OCI-LY3 (cell line): ENCODE data around the gene RNF220.

Experiments used
- H2AFZ ChIP-seq: fragments of 200-600, 300-600 bp; shearing (Covaris generic); 2 replicates; pipeline ENCODE4 v1.6.0; 2014; ENCODE audit warnings: antibody characterized with exemption, low read depth, low read length
- H3K27ac ChIP-seq: fragments of 200-600, 300-600 bp; sonication (generic); 2 replicates; pipeline ENCODE4 v1.5.1; 2014; ENCODE audit warnings: mild to moderate bottlenecking, low read length, moderate library complexity, mixed read lengths
- H3K27me3 ChIP-seq: fragments of 200-600, 300-600 bp; sonication (generic); 2 replicates; pipeline ENCODE4 v1.6.1; 2014; ENCODE audit warnings: low read depth, low read length, mixed read lengths
- H3K36me3 ChIP-seq: fragments of 200-600, 300-600 bp; sonication (generic); replicated peaks from 2 replicates; pipeline ENCODE3; 2014; ENCODE audit warnings: low read depth, low read length, mixed read lengths
- H3K4me1 ChIP-seq: fragments of 300-600, 200-600 bp; sonication (generic); 2 replicates; pipeline ENCODE4 v1.6.1; 2014; ENCODE audit warnings: low read length, mixed read lengths
- H3K4me2 ChIP-seq: fragments of 200-600, 300-600 bp; sonication (generic); 2 replicates; pipeline ENCODE4 v1.6.1; 2014; ENCODE audit warnings: low read length, mixed read lengths
- H3K4me3 ChIP-seq: fragments of 300-600, 200-600 bp; sonication (generic); 2 replicates; pipeline ENCODE4 v1.5.1; 2014; ENCODE audit warnings: antibody characterized with exemption, mild to moderate bottlenecking, low read length, moderate library complexity
- H3K79me2 ChIP-seq: fragments of 300-600, 200-600 bp; shearing (Covaris generic); 2 replicates; pipeline ENCODE4 v1.6.1; 2014; ENCODE audit warnings: mild to moderate bottlenecking, low read length, mixed read lengths
- H3K9ac ChIP-seq: fragments of 300-600, 200-600 bp; shearing (Covaris generic); 2 replicates; pipeline ENCODE4 v1.6.0; 2014; ENCODE audit warnings: mild to moderate bottlenecking, low read length, moderate library complexity
- H3K9me3 ChIP-seq: fragments of 200-600, 300-600 bp; shearing (Covaris generic); 2 replicates; pipeline ENCODE4 v1.6.1; 2014; ENCODE audit warnings: low read length, mixed read lengths; ENCODE audit not compliant: insufficient read depth
- H4K20me1 ChIP-seq: fragments of 200-600, 300-600 bp; sonication (generic); 2 replicates; pipeline ENCODE4 v1.6.1; 2016; ENCODE audit warnings: low read length, mixed read lengths; ENCODE audit not compliant: insufficient read depth
- CTCF ChIP-seq: fragments of 200-600, 300-600 bp; sonication (generic); IDR thresholded peaks from 2 replicates; pipeline ENCODE4 v1.5.1; 2014; ENCODE audit warnings: antibody characterized with exemption, low read length, low read depth
- EZH2phosphoT487 ChIP-seq: fragments of 200-600 bp; shearing (Covaris generic); IDR thresholded peaks from 2 replicates; pipeline ENCODE4 v1.6.1; 2018; ENCODE audit warnings: antibody characterized with exemption, mixed run types, low read depth

The RNF220 gene

GRCh38 chr1:44572572-44572879 lies 167.5 kb downstream of the RNF220 start:
- Histone ChIP-seq H3K27me3 (no peaks in the 10 kb centered on the region), H2AFZ (no peak overlapping the region), H3K79me2 (no peaks in the 10 kb centered on the region), H3K4me1 (no peaks in the 10 kb centered on the region), H3K9me3 (no peaks in the 10 kb centered on the region), H3K4me2 (no peak overlapping the region), H3K27ac (no peak overlapping the region), H3K9ac (no peak overlapping the region), H3K36me3 (no peaks in the 10 kb centered on the region), H4K20me1 (no peaks in the 10 kb centered on the region), H3K4me3 (no peak overlapping the region)
- TF ChIP-seq CTCF: no peak
- no peak for TF ChIP-seq EZH2phosphoT487

- no peaks in the 10 kb centered on the region for H4K20me1 ChIP-seq
- no peaks in the 10 kb centered on the region for H3K79me2 ChIP-seq
- H3K27ac ChIP-seq: no peak overlapping the region
- no peaks in the 10 kb centered on the region for H3K9me3 ChIP-seq
- H3K36me3 ChIP-seq: no peaks in the 10 kb centered on the region
- no peaks in the 10 kb centered on the region for H3K4me1 ChIP-seq
- no peak overlapping the region for H3K4me3 ChIP-seq
- no peak overlapping the region for H2AFZ ChIP-seq
- TF ChIP-seq EZH2phosphoT487 (no peak), CTCF (no peak)
- no peak overlapping the region for H3K9ac ChIP-seq
- H3K4me2 ChIP-seq: no peak overlapping the region
- no peaks in the 10 kb centered on the region for H3K27me3 ChIP-seq
Observed at GRCh38 chr1:44575396-44575795, 170.3 kb downstream of the RNF220 start.

GRCh38 chr1:44576456-44577150 lies 171.5 kb downstream of the RNF220 start:
- TF ChIP-seq EZH2phosphoT487: no peak
- TF ChIP-seq CTCF: no peak
- Histone ChIP-seq H3K4me1 (no peaks in the 10 kb centered on the region), H3K36me3 (no peaks in the 10 kb centered on the region), H3K4me3 (no peak overlapping the region), H3K27me3 (no peaks in the 10 kb centered on the region), H3K79me2 (no peaks in the 10 kb centered on the region), H2AFZ (no peak overlapping the region), H3K27ac (no peak overlapping the region), H3K4me2 (no peak overlapping the region), H4K20me1 (no peaks in the 10 kb centered on the region), H3K9me3 (no peaks in the 10 kb centered on the region), H3K9ac (no peak overlapping the region)

- Histone ChIP-seq H3K27me3 (no peaks in the 10 kb centered on the region), H4K20me1 (no peaks in the 10 kb centered on the region), H3K4me2 (no peak overlapping the region), H3K27ac (no peak overlapping the region), H3K9ac (no peak overlapping the region), H3K4me1 (no peaks in the 10 kb centered on the region), H3K9me3 (no peaks in the 10 kb centered on the region), H3K4me3 (no peak overlapping the region), H3K36me3 (no peaks in the 10 kb centered on the region), H3K79me2 (no peaks in the 10 kb centered on the region), H2AFZ (no peak overlapping the region)
- no peak for TF ChIP-seq EZH2phosphoT487
- no peak for TF ChIP-seq CTCF
Observed at GRCh38 chr1:44581205-44581604, 176.2 kb downstream of the RNF220 start.
